Activated naive CD4-positive, alpha-beta T cell treated with anti-CD3 and anti-CD28 coated beads, Interleukin-2, amount 50 U/mL, for 72 hours (primary cell): ENCODE data around the gene ADAMTS19. TPM values are rescaled to one million over a fixed set of nuclear protein-coding genes. Genes with fewer than 3 reads are reported as not detected.

Experiments
- ATAC-seq, 2 donors: fragments of 150-1000 bp; cut with Tn5 transposase; 2 replicates each; pipeline ENCODE4 v1.10.0; 2021; ENCODE audit warnings: mild to moderate bottlenecking in 2 of 2, moderate library complexity in 2 of 2
- DNase-seq, 2 donors: peaks; one replicate each; pipeline ENCODE4 v3.0.0; 2021 to 2022; ENCODE audit warnings: low spot score in 2 of 2
- H3K27ac Mint-ChIP-seq, 2 donors: one replicate each; pipeline ENCODE4 v1.8.0; 2022; ENCODE audit warnings: mild to moderate bottlenecking in 2 of 2, mixed read lengths in 2 of 2
- H3K36me3 Mint-ChIP-seq, 2 donors: one replicate each; pipeline ENCODE4 v1.8.0; 2022; ENCODE audit warnings: mixed read lengths in 2 of 2
- H3K9me3 Mint-ChIP-seq, 2 donors: one replicate each; pipeline ENCODE4 v1.8.0; 2022; ENCODE audit warnings: mixed read lengths in 2 of 2
- total RNA-seq, 2 donors: library from RNA; stranded (reverse); gene quantifications; one replicate each; pipeline ENCODE4 v1.2.3, GENCODE V29; 2022

ADAMTS19 gene
- total RNA-seq, 2 donors from 2014 or later = not detected

GRCh38 chr5:129459450-129459776, 685 bp upstream of the ADAMTS19 start:
- DNase-seq = no peak
- Mint-ChIP-seq H3K27ac (no peak overlapping the region), H3K36me3 (peaks cover 7 to 24% of the 10 kb centered on the region in 2 donors), H3K9me3 (peaks cover 6 to 8% of the 10 kb centered on the region in 2 donors)
- ATAC-seq = no peak

GRCh38 chr5:129460672-129460935, 506 bp downstream of the ADAMTS19 start:
- Mint-ChIP-seq H3K9me3 (peaks cover 5 to 6% of the 10 kb centered on the region in 2 donors), H3K36me3 (peaks cover 7 to 24% of the 10 kb centered on the region in 2 donors), H3K27ac (no peak overlapping the region)
- no peak for DNase-seq
- peak in 1 of 2 donors; percentile 10 for ATAC-seq

GRCh38 chr5:129460936-129461710, 1.0 kb downstream of the ADAMTS19 start:
- ATAC-seq (peak in 1 of 2 donors; percentile 60), DNase-seq (peak in 1 of 2 donors; percentile 14)
- Mint-ChIP-seq H3K9me3 (peaks cover 5 to 6% of the 10 kb centered on the region in 2 donors), H3K36me3 (peaks cover 7 to 24% of the 10 kb centered on the region in 2 donors), H3K27ac (no peak overlapping the region)

- ATAC-seq (no peak), DNase-seq (no peak)
- Mint-ChIP-seq H3K36me3 (peaks cover 7 to 24% of the 10 kb centered on the region in 2 donors), H3K9me3 (peaks cover 5 to 6% of the 10 kb centered on the region in 2 donors), H3K27ac (no peak overlapping the region)
Measured at GRCh38 chr5:129461711-129462332, 1.7 kb downstream of the ADAMTS19 start.

GRCh38 chr5:129465776-129466344, 5.8 kb downstream of the ADAMTS19 start:
- peaks cover 7 to 10% of the 10 kb centered on the region in 2 donors for H3K36me3 Mint-ChIP-seq
- no peak overlapping the region for H3K27ac Mint-ChIP-seq
- ATAC-seq (no peak), DNase-seq (no peak)
- H3K9me3 Mint-ChIP-seq = peaks cover 0 to 6% of the 10 kb centered on the region in 2 donors

GRCh38 chr5:129474544-129474943, 14.4 kb downstream of the ADAMTS19 start:
- H3K36me3 Mint-ChIP-seq = no peaks in the 10 kb centered on the region

GRCh38 chr5:129476751-129477150, 16.7 kb downstream of the ADAMTS19 start:
- H3K27ac Mint-ChIP-seq = no peak overlapping the region
- no peak for ATAC-seq
- no peaks in the 10 kb centered on the region for H3K9me3 Mint-ChIP-seq
- DNase-seq = no peak
- no peaks in the 10 kb centered on the region for H3K36me3 Mint-ChIP-seq

More at GRCh38 chr5:129474544-129474943, 14.4 kb downstream of the ADAMTS19 start:
- ATAC-seq (no peak), DNase-seq (no peak)
- Mint-ChIP-seq H3K9me3 (no peaks in the 10 kb centered on the region), H3K27ac (no peak overlapping the region)

GRCh38 chr5:129477532-129477931, 17.4 kb downstream of the ADAMTS19 start:
- ATAC-seq (no peak), DNase-seq (no peak)
- Mint-ChIP-seq H3K27ac (no peak overlapping the region), H3K36me3 (no peaks in the 10 kb centered on the region), H3K9me3 (no peaks in the 10 kb centered on the region)

- Mint-ChIP-seq H3K27ac (no peak overlapping the region), H3K9me3 (no peaks in the 10 kb centered on the region), H3K36me3 (no peaks in the 10 kb centered on the region)
- DNase-seq = no peak
- ATAC-seq = no peak
Measured at GRCh38 chr5:129481161-129481560, 21.1 kb downstream of the ADAMTS19 start.

GRCh38 chr5:129496421-129496820, 36.3 kb downstream of the ADAMTS19 start:
- H3K36me3 Mint-ChIP-seq = no peaks in the 10 kb centered on the region
- H3K27ac Mint-ChIP-seq = no peak overlapping the region
- ATAC-seq (no peak), DNase-seq (no peak)
- peaks cover 5 to 9% of the 10 kb centered on the region in 2 donors for H3K9me3 Mint-ChIP-seq

GRCh38 chr5:129496864-129497595, 36.9 kb downstream of the ADAMTS19 start:
- H3K27ac Mint-ChIP-seq = no peak overlapping the region
- H3K9me3 Mint-ChIP-seq = peaks cover 5 to 9% of the 10 kb centered on the region in 2 donors
- DNase-seq (no peak), ATAC-seq (no peak)
- no peaks in the 10 kb centered on the region for H3K36me3 Mint-ChIP-seq

- Mint-ChIP-seq H3K27ac (no peak overlapping the region), H3K36me3 (no peaks in the 10 kb centered on the region), H3K9me3 (peaks cover 4 to 9% of the 10 kb centered on the region in 2 donors)
- ATAC-seq (no peak), DNase-seq (no peak)
Measured at GRCh38 chr5:129499208-129499852, 39.2 kb downstream of the ADAMTS19 start.

- H3K27ac Mint-ChIP-seq = no peak overlapping the region
- ATAC-seq = no peak
- DNase-seq = no peak
Measured at GRCh38 chr5:129500101-129500500, 40.0 kb downstream of the ADAMTS19 start.

GRCh38 chr5:129506086-129506485, 46.0 kb downstream of the ADAMTS19 start:
- no peak overlapping the region for H3K27ac Mint-ChIP-seq
- ATAC-seq (no peak), DNase-seq (no peak)
- no peaks in the 10 kb centered on the region for H3K9me3 Mint-ChIP-seq
- no peaks in the 10 kb centered on the region for H3K36me3 Mint-ChIP-seq

More at GRCh38 chr5:129500101-129500500, 40.0 kb downstream of the ADAMTS19 start:
- H3K36me3 Mint-ChIP-seq = no peaks in the 10 kb centered on the region
- H3K9me3 Mint-ChIP-seq = peaks cover 0 to 9% of the 10 kb centered on the region in 2 donors

GRCh38 chr5:129506950-129507349, 46.9 kb downstream of the ADAMTS19 start:
- H3K9me3 Mint-ChIP-seq = no peaks in the 10 kb centered on the region
- H3K27ac Mint-ChIP-seq = no peak overlapping the region
- H3K36me3 Mint-ChIP-seq = no peaks in the 10 kb centered on the region
- ATAC-seq = no peak
- DNase-seq = no peak

- no peaks in the 10 kb centered on the region for H3K9me3 Mint-ChIP-seq
- DNase-seq = no peak
- ATAC-seq = no peak
- H3K27ac Mint-ChIP-seq = no peak overlapping the region
- H3K36me3 Mint-ChIP-seq = no peaks in the 10 kb centered on the region
Measured at GRCh38 chr5:129507527-129507926, 47.4 kb downstream of the ADAMTS19 start.

GRCh38 chr5:129508606-129509005, 48.5 kb downstream of the ADAMTS19 start:
- Mint-ChIP-seq H3K27ac (no peak overlapping the region), H3K36me3 (no peaks in the 10 kb centered on the region), H3K9me3 (peaks cover 0 to 3% of the 10 kb centered on the region in 2 donors)
- ATAC-seq (no peak), DNase-seq (no peak)
